Keratinocyte (primary cell): ENCODE results near the gene FLAD1. TPM values are rescaled to one million over a fixed set of nuclear protein-coding genes. Genes with fewer than 3 reads are reported as not detected.

Experiments
- DNase-seq: peaks from one replicate; pipeline ENCODE4 v3.0.0-alpha.2; 2011; ENCODE audit warnings: low read depth, missing footprints, low spot score
- FAIRE-seq: peaks from 2 replicates; lab custom pipeline; 2011; peaks lifted over from hg19 to GRCh38; lab: Jason Lieb, UNC
- H2AFZ ChIP-seq: 2 replicates; pipeline ENCODE4 v1.6.0; 2012; ENCODE audit warnings: low read length, control low read depth, inconsistent platforms; ENCODE audit not compliant: control insufficient read depth
- H3K27ac ChIP-seq: 2 replicates; pipeline ENCODE4 v1.5.1; 2011; ENCODE audit warnings: low read length; ENCODE audit not compliant: control insufficient read depth, insufficient read depth
- H3K27me3 ChIP-seq: 3 replicates; pipeline ENCODE4 v1.6.0; 2011; ENCODE audit warnings: low read length; ENCODE audit not compliant: control insufficient read depth, insufficient read depth; ENCODE audit errors: extremely low read depth
- H3K36me3 ChIP-seq, 2 experiments: 2 replicates in 1 of 2; 3 replicates in 1 of 2; pipeline ENCODE4 v1.5.1; 2011; ENCODE audit warnings: low read length in 2 of 2, mild to moderate bottlenecking in 1 of 2; ENCODE audit not compliant: control insufficient read depth in 2 of 2, insufficient read depth in 2 of 2; ENCODE audit errors: extremely low read depth in 1 of 2
- H3K4me1 ChIP-seq: 3 replicates; pipeline ENCODE4 v1.5.1; 2011; ENCODE audit warnings: low read length; ENCODE audit not compliant: control insufficient read depth, insufficient read depth; ENCODE audit errors: extremely low read depth
- H3K4me2 ChIP-seq: 3 replicates; pipeline ENCODE4 v1.6.0; 2011; ENCODE audit warnings: low read depth, low read length; ENCODE audit not compliant: control insufficient read depth, insufficient read depth; ENCODE audit errors: extremely low read depth
- H3K4me3 ChIP-seq, 3 experiments: fragments of 200-600 bp in 1 of 3; sonication (generic) in 1 of 3; 2 replicates in 2 of 3; 3 replicates in 1 of 3; pipeline ENCODE4 v1.5.1; 2011 to 2016; ENCODE audit warnings: low read length in 3 of 3, mild to moderate bottlenecking in 3 of 3, control low read depth in 2 of 3, inconsistent platforms in 1 of 3, low read depth in 1 of 3, mixed read lengths in 1 of 3, mixed run types in 1 of 3, moderate library complexity in 1 of 3; ENCODE audit not compliant: control insufficient read depth in 2 of 3, insufficient read depth in 2 of 3; ENCODE audit errors: extremely low read depth in 1 of 3
- H3K79me2 ChIP-seq: 2 replicates; pipeline ENCODE4 v1.6.0; 2012; ENCODE audit warnings: low read length; ENCODE audit not compliant: control insufficient read depth, insufficient read depth
- H3K9ac ChIP-seq: 3 replicates; pipeline ENCODE4 v1.6.0; 2011; ENCODE audit warnings: low read length; ENCODE audit not compliant: control insufficient read depth, insufficient read depth; ENCODE audit errors: extremely low read depth
- H3K9me1 ChIP-seq: 3 replicates; pipeline ENCODE4 v1.6.0; 2011; ENCODE audit warnings: low read length; ENCODE audit not compliant: control insufficient read depth, insufficient read depth; ENCODE audit errors: extremely low read depth
- H3K9me3 ChIP-seq: 2 replicates; pipeline ENCODE4 v1.5.1; 2012; ENCODE audit warnings: low read depth, low read length; ENCODE audit not compliant: control insufficient read depth
- H4K20me1 ChIP-seq: 3 replicates; pipeline ENCODE4 v1.6.0; 2011; ENCODE audit warnings: low read length; ENCODE audit not compliant: control insufficient read depth, insufficient read depth; ENCODE audit errors: extremely low read depth
- EZH2 ChIP-seq: IDR thresholded peaks from one replicate; pipeline ENCODE4 v1.6.1; 2012; ENCODE audit warnings: inconsistent platforms, mild to moderate bottlenecking, low read length, moderate library complexity
- dilution Hi-C: fragments of 300-500 bp; cut with MboI; formaldehyde crosslinking; loops from one replicate; pipeline ENCODE4 v1.7.0; 2020; ENCODE audit warnings: low sequenced_read_pairs; ENCODE audit not compliant: extremely low pct_ligation_motif_present
- polyA plus RNA-seq, 5 experiments: library from polyadenylated mRNA; depleted of rRNA in 3 of 5; stranded (reverse) in 3 of 5; stranded (forward) in 1 of 5; unstranded in 1 of 5; fragments of >200 nt; gene quantifications; 1 replicate in 1 of 5; 2 replicates in 3 of 5; 3 replicates in 1 of 5; pipeline versions ENCODE4 v1.2.1 to v1.2.3, GENCODE V29; 2011 to 2012; ENCODE audit warnings: missing spikeins in 2 of 5, low read depth in 1 of 5, low replicate concordance in 1 of 5
- TF ChIP-seq, protein P1 (sequence below), 3 experiments: IDR thresholded peaks in 1 of 3; conservative IDR thresholded peaks in 1 of 3; optimal IDR thresholded peaks in 1 of 3; 2 replicates in 2 of 3; 3 replicates in 1 of 3; pipeline versions ENCODE3 to v1.5.1; 2011; ENCODE audit warnings: low read length in 3 of 3, mild to moderate bottlenecking in 3 of 3, moderate library complexity in 2 of 3, control low read depth in 1 of 3, inconsistent platforms in 1 of 3; ENCODE audit not compliant: insufficient read depth in 2 of 3; ENCODE audit errors: extremely low read depth in 1 of 3

FLAD1 gene
- polyA plus RNA-seq, 1 donor (not counting 4 experiments of a cell fraction or from before 2014, with no cell fraction given) = 51.4 TPM

DNA sequence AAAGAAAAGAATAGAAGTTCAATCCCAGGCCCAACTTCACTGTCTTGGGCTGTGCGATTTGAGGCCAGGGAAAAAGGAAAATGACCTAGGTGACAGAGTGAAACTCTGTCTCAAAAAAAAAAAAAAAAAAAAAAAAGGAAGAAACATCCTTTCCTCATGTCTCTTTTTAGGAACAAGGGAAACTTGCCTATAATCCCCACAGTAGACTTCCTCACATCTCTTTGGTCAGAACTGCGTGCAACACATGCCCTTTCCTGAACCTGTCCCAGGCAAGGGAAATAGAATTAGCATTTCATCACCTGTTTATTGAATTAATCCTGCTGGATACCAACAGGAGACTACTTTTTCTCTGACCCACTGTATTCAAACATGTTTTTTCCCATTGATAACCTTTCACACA, 52.8 kb downstream of the FLAD1 start:
- no peak overlapping the region for H3K4me3 ChIP-seq
- no peak overlapping the region for H3K4me2 ChIP-seq
- H3K9me1 ChIP-seq = peaks cover 3% of the 10 kb centered on the region
- no peaks in the 10 kb centered on the region for H3K79me2 ChIP-seq
- dilution Hi-C loops = no loop called here
- H2AFZ ChIP-seq = no peak overlapping the region
- H4K20me1 ChIP-seq = no peaks in the 10 kb centered on the region
- no peak overlapping the region for H3K27ac ChIP-seq
- H3K36me3 ChIP-seq = no peaks in the 10 kb centered on the region
- no peaks in the 10 kb centered on the region for H3K27me3 ChIP-seq
- H3K9ac ChIP-seq = no peak overlapping the region
- TF ChIP-seq, protein P1, sequence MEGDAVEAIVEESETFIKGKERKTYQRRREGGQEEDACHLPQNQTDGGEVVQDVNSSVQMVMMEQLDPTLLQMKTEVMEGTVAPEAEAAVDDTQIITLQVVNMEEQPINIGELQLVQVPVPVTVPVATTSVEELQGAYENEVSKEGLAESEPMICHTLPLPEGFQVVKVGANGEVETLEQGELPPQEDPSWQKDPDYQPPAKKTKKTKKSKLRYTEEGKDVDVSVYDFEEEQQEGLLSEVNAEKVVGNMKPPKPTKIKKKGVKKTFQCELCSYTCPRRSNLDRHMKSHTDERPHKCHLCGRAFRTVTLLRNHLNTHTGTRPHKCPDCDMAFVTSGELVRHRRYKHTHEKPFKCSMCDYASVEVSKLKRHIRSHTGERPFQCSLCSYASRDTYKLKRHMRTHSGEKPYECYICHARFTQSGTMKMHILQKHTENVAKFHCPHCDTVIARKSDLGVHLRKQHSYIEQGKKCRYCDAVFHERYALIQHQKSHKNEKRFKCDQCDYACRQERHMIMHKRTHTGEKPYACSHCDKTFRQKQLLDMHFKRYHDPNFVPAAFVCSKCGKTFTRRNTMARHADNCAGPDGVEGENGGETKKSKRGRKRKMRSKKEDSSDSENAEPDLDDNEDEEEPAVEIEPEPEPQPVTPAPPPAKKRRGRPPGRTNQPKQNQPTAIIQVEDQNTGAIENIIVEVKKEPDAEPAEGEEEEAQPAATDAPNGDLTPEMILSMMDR (optimal IDR thresholded peaks at IDR 0.05 in 1 of 3, IDR thresholded peaks at IDR 0.05 in 1 of 3, conservative IDR thresholded peaks at IDR 0.05 in 1 of 3; ENCODE audit: extremely low read depth in 1 of 3, insufficient read depth in 2 of 3, low read length in 3 of 3) = no peak
- TF ChIP-seq EZH2 = no peak
- peaks cover 31% of the 10 kb centered on the region for H3K4me1 ChIP-seq
- DNase-seq = no peak
- no peaks in the 10 kb centered on the region for H3K9me3 ChIP-seq
- FAIRE-seq = no peak

DNA sequence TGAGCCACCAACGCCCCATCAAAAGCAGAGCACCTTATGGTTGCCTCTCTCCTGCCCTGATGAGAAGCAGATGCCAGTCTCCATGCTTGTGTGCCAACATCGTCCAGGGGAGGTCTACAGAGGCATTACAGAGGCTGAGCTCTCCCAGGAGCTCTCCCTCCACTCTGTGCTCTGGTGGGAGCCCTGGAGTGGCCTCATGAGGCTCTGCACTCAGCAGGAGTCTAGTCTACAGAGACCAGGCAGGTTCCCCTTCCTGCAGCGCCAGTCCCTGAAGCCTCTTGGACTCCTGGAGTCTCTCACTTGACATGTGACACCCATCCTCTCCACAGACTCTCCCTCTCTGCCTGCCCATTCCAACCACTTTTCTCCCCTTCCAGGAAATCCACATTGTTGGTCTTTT, 53.9 kb downstream of the FLAD1 start:
- H3K27ac ChIP-seq = no peak overlapping the region

More for the DNA sequence above, 53.9 kb downstream of the FLAD1 start:
- H3K27me3 ChIP-seq = no peaks in the 10 kb centered on the region
- peaks cover 31% of the 10 kb centered on the region for H3K4me1 ChIP-seq
- H3K9me3 ChIP-seq = no peaks in the 10 kb centered on the region
- H4K20me1 ChIP-seq = no peaks in the 10 kb centered on the region
- H3K9me1 ChIP-seq = peaks cover 3% of the 10 kb centered on the region
- DNase-seq (no peak), FAIRE-seq (no peak)
- no peak overlapping the region for H2AFZ ChIP-seq
- no peaks in the 10 kb centered on the region for H3K79me2 ChIP-seq
- no peak overlapping the region for H3K4me2 ChIP-seq
- no peak for TF ChIP-seq EZH2
- TF ChIP-seq, protein P1 (optimal IDR thresholded peaks at IDR 0.05 in 1 of 3, IDR thresholded peaks at IDR 0.05 in 1 of 3, conservative IDR thresholded peaks at IDR 0.05 in 1 of 3; ENCODE audit: extremely low read depth in 1 of 3, insufficient read depth in 2 of 3, low read length in 3 of 3) = no peak
- dilution Hi-C loops = no loop called here
- H3K36me3 ChIP-seq = no peaks in the 10 kb centered on the region
- H3K4me3 ChIP-seq = no peak overlapping the region
- no peak overlapping the region for H3K9ac ChIP-seq
